ENCODE data around the gene ARID1B. TPM values are rescaled to one million over a fixed set of nuclear protein-coding genes. Genes with fewer than 3 reads are reported as not detected.

ARID1B gene
- total and polyA plus RNA-seq, 4 donors = 7.0 to 49.0 (median 24.2) TPM

DNA sequence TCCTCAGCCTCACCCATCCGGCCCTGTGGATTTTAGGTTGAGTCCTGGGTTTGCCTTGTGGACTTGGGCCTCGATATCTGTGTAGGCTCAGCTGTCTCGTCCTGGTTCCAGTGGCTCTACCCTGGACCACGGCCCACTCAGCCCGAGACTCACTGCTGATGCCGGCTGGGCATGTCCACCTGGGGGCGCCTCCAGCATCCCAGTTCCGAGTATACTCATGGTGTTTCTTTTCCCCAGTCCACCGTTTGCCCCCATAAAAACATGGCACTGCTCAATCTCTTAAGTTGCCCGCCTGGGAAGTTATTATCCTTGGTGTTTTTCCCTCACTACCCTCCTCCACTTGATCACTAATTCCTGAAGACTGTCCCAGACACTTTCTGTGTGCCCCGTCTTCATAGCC is 99.1 kb downstream of the ARID1B start:
- Histone ChIP-seq H3K4me1 (ENCODE audit: control insufficient read depth in 4 of 4, insufficient read depth in 4 of 4, low read length in 3 of 4) (peaks cover 3 to 15% (median 9%) of the 10 kb centered on the region in 4 donors), H3K36me3 (ENCODE audit: control insufficient read depth in 4 of 4, insufficient read depth in 3 of 4, low read depth in 1 of 4, low read length in 3 of 4) (no peaks in the 10 kb centered on the region), H3K4me3 (ENCODE audit: low read depth in 1 of 3, low read length in 3 of 3) (no peak overlapping the region), H3K27ac (ENCODE audit: low read depth in 1 of 2, low read length in 2 of 2) (no peak overlapping the region), H3K9ac (ENCODE audit: low read depth in 1 of 2, low read length in 2 of 2) (no peak overlapping the region), H3K9me3 (ENCODE audit: control insufficient read depth in 4 of 4, low read length in 3 of 4) (no peaks in the 10 kb centered on the region), H3K27me3 (ENCODE audit: control insufficient read depth in 4 of 4, insufficient read depth in 4 of 4, low read length in 3 of 4) (no peaks in the 10 kb centered on the region)
- TF ChIP-seq RAD21 (IDR thresholded peaks at IDR 0.05) (peak; percentile 15 to 68), FOXA1 (IDR thresholded peaks at IDR 0.05) (no peak)
- TF ChIP-seq, protein P1, sequence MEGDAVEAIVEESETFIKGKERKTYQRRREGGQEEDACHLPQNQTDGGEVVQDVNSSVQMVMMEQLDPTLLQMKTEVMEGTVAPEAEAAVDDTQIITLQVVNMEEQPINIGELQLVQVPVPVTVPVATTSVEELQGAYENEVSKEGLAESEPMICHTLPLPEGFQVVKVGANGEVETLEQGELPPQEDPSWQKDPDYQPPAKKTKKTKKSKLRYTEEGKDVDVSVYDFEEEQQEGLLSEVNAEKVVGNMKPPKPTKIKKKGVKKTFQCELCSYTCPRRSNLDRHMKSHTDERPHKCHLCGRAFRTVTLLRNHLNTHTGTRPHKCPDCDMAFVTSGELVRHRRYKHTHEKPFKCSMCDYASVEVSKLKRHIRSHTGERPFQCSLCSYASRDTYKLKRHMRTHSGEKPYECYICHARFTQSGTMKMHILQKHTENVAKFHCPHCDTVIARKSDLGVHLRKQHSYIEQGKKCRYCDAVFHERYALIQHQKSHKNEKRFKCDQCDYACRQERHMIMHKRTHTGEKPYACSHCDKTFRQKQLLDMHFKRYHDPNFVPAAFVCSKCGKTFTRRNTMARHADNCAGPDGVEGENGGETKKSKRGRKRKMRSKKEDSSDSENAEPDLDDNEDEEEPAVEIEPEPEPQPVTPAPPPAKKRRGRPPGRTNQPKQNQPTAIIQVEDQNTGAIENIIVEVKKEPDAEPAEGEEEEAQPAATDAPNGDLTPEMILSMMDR (IDR thresholded peaks at IDR 0.05; ENCODE audit: low read depth, low read length, missing input control) = peak; percentile 10
- 84% methylated on average over 11 of the region's 11 CpGs for WGBS
- DNase-seq (ENCODE audit: low spot score) = no peak

DNA sequence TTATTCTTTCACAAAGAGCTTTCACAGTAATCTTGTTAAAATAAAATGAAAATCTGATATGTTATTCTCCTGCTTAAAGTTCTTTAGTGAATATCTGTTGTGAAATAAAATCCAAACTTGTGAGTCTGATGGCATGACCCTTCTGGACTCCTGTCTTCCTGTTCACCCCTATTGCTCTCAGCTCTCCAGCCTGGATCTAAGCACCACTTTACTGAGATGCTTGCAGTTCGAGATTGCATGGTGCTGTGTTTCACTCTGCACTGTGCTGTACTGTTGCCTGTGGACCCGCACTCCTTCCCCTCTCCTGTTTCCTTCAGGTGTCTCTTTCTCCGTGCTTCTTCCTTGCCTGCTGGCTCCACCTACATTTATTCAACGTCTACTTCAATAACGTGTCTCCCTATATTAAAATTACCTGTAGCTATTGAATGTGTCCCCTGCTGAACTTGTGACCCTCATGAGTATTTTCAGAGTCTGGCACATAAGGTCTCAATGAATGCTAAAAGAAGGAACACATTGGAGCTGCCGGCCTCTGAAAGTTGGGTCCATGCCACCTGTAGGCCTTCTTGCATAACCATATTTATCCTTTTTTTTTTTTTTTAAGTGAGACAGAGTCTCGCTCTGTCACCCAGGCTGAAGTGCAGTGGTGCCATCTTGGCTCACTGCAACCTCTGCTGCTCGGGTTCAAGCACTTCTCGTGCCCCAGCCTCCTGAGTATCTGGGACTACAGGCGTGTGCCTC is 100.1 kb downstream of the ARID1B start:
- no peak overlapping the region for H3K4me3 ChIP-seq (ENCODE audit: low read depth in 1 of 3, low read length in 3 of 3)
- no peaks in the 10 kb centered on the region for H3K36me3 ChIP-seq (ENCODE audit: control insufficient read depth in 4 of 4, insufficient read depth in 3 of 4, low read depth in 1 of 4, low read length in 3 of 4)
- no peak for DNase-seq (ENCODE audit: low spot score)
- no peaks in the 10 kb centered on the region for H3K27me3 ChIP-seq (ENCODE audit: control insufficient read depth in 4 of 4, insufficient read depth in 4 of 4, low read length in 3 of 4)
- H3K27ac ChIP-seq (ENCODE audit: low read depth in 1 of 2, low read length in 2 of 2) = peak overlapping the region; percentile 2 to 43
- peaks cover 3 to 15% (median 10%) of the 10 kb centered on the region in 4 donors for H3K4me1 ChIP-seq (ENCODE audit: control insufficient read depth in 4 of 4, insufficient read depth in 4 of 4, low read length in 3 of 4)
- WGBS = 52% methylated on average over 10 of the region's 10 CpGs
- TF ChIP-seq HNF4G (IDR thresholded peaks at IDR 0.05) (no peak), RAD21 (IDR thresholded peaks at IDR 0.05) (peak in 1 of 2 donors; percentile 26), GABPA (IDR thresholded peaks at IDR 0.05 in 1 of 2, conservative IDR thresholded peaks at IDR 0.05 in 1 of 2) (no peak), JUND (IDR thresholded peaks at IDR 0.05) (no peak), EGR1 (IDR thresholded peaks at IDR 0.05; ENCODE audit: low read depth in 2 of 2) (no peak), YY1 (IDR thresholded peaks at IDR 0.05) (peak; percentile 52), HNF4A (conservative IDR thresholded peaks at IDR 0.05) (peak in 1 of 2 donors; percentile 31), TAF1 (conservative IDR thresholded peaks at IDR 0.05) (no peak)
- TF ChIP-seq, protein P2, sequence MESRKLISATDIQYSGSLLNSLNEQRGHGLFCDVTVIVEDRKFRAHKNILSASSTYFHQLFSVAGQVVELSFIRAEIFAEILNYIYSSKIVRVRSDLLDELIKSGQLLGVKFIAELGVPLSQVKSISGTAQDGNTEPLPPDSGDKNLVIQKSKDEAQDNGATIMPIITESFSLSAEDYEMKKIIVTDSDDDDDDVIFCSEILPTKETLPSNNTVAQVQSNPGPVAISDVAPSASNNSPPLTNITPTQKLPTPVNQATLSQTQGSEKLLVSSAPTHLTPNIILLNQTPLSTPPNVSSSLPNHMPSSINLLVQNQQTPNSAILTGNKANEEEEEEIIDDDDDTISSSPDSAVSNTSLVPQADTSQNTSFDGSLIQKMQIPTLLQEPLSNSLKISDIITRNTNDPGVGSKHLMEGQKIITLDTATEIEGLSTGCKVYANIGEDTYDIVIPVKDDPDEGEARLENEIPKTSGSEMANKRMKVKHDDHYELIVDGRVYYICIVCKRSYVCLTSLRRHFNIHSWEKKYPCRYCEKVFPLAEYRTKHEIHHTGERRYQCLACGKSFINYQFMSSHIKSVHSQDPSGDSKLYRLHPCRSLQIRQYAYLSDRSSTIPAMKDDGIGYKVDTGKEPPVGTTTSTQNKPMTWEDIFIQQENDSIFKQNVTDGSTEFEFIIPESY (IDR thresholded peaks at IDR 0.05) = no peak
- TF ChIP-seq, protein P3, sequence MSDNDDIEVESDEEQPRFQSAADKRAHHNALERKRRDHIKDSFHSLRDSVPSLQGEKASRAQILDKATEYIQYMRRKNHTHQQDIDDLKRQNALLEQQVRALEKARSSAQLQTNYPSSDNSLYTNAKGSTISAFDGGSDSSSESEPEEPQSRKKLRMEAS (IDR thresholded peaks at IDR 0.05) = no peak
- H3K9ac ChIP-seq (ENCODE audit: low read depth in 1 of 2, low read length in 2 of 2) = no peak overlapping the region
- no peaks in the 10 kb centered on the region for H3K9me3 ChIP-seq (ENCODE audit: control insufficient read depth in 4 of 4, low read length in 3 of 4)

DNA sequence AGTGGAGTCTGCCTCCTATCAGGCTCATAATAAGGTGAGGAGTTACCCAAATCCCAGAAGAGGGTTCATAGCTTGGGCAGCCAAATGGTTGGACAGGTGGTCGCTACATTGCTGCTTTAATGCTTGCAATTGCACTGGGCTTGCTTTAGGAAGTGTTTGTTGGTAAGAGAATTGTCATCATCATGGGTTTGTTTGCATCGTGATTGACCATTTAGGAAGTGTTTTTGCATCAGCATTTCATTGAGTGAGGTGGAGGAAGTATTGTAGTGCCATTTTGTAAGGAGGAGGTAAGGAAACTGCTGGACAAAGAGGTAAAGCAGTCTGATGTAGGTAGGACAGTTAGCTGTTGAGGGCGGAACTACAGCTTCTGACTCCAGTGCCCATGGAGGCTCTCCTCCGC is 101.5 kb downstream of the ARID1B start:
- Histone ChIP-seq H3K27me3 (ENCODE audit: control insufficient read depth in 4 of 4, insufficient read depth in 4 of 4, low read length in 3 of 4) (no peaks in the 10 kb centered on the region), H3K27ac (ENCODE audit: low read depth in 1 of 2, low read length in 2 of 2) (no peak overlapping the region), H3K4me3 (ENCODE audit: low read depth in 1 of 3, low read length in 3 of 3) (no peak overlapping the region), H3K4me1 (ENCODE audit: control insufficient read depth in 4 of 4, insufficient read depth in 4 of 4, low read length in 3 of 4) (peaks cover 3 to 15% (median 9%) of the 10 kb centered on the region in 4 donors), H3K9ac (ENCODE audit: low read depth in 1 of 2, low read length in 2 of 2) (no peak overlapping the region), H3K9me3 (ENCODE audit: control insufficient read depth in 4 of 4, low read length in 3 of 4) (no peaks in the 10 kb centered on the region), H3K36me3 (ENCODE audit: control insufficient read depth in 4 of 4, insufficient read depth in 3 of 4, low read depth in 1 of 4, low read length in 3 of 4) (no peaks in the 10 kb centered on the region)
- 95% methylated on average over 4 of the region's 4 CpGs for WGBS
- DNase-seq (ENCODE audit: low spot score) = no peak
- TF ChIP-seq NR2F2 (IDR thresholded peaks at IDR 0.05) (no peak), RAD21 (IDR thresholded peaks at IDR 0.05) (no peak), YY1 (IDR thresholded peaks at IDR 0.05) (no peak), EGR1 (IDR thresholded peaks at IDR 0.05; ENCODE audit: low read depth in 2 of 2) (no peak), JUND (IDR thresholded peaks at IDR 0.05) (no peak), HNF4G (IDR thresholded peaks at IDR 0.05) (no peak)
- TF ChIP-seq, protein P3 (IDR thresholded peaks at IDR 0.05) = no peak
- TF ChIP-seq, protein P2 (IDR thresholded peaks at IDR 0.05) = no peak
- TF ChIP-seq, protein P4, sequence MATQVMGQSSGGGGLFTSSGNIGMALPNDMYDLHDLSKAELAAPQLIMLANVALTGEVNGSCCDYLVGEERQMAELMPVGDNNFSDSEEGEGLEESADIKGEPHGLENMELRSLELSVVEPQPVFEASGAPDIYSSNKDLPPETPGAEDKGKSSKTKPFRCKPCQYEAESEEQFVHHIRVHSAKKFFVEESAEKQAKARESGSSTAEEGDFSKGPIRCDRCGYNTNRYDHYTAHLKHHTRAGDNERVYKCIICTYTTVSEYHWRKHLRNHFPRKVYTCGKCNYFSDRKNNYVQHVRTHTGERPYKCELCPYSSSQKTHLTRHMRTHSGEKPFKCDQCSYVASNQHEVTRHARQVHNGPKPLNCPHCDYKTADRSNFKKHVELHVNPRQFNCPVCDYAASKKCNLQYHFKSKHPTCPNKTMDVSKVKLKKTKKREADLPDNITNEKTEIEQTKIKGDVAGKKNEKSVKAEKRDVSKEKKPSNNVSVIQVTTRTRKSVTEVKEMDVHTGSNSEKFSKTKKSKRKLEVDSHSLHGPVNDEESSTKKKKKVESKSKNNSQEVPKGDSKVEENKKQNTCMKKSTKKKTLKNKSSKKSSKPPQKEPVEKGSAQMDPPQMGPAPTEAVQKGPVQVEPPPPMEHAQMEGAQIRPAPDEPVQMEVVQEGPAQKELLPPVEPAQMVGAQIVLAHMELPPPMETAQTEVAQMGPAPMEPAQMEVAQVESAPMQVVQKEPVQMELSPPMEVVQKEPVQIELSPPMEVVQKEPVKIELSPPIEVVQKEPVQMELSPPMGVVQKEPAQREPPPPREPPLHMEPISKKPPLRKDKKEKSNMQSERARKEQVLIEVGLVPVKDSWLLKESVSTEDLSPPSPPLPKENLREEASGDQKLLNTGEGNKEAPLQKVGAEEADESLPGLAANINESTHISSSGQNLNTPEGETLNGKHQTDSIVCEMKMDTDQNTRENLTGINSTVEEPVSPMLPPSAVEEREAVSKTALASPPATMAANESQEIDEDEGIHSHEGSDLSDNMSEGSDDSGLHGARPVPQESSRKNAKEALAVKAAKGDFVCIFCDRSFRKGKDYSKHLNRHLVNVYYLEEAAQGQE (IDR thresholded peaks at IDR 0.05) = no peak
- TF ChIP-seq, protein P5, sequence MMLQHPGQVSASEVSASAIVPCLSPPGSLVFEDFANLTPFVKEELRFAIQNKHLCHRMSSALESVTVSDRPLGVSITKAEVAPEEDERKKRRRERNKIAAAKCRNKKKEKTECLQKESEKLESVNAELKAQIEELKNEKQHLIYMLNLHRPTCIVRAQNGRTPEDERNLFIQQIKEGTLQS (IDR thresholded peaks at IDR 0.05) = no peak

Data from liver (tissue), 9 donors.